ENCODE data around the gene DNHD1.

DNA sequence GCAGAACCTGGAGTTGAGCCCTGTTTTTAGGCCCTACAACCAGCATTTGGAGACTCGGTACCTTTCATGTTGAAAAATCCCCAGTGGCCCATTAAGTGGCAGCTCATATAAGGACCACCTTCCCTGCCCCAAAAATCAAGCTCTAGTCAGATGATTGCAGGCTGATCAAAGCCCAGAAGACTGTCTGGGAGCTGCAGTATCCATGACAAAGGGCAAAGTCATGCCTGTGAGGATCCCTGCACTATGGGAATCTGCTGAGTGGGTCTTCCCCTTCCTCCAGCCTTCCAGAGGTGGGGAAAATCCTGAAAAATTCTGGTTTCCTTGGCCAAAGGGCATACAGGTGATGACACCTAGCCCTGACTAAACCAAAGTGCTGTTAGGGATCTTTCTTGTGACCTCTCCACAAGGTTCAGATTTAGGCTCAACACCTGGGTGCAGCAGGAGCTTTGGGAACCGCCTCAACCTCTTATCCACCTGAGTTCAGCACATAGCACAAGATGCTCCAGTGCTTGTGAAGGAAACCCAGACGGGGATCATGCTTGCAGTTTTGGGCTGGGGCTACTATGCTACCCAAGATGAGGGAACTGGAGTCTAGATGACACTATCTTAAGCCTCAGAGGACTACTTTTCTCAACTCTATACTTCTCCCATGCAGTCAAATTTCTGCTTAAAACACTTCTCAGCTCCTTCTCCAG lies 22.1 kb upstream of the DNHD1 start:
- TF ChIP-seq MAFK (conservative IDR thresholded peaks at IDR 0.05 in 1 of 2, IDR thresholded peaks at IDR 0.05 in 1 of 2; ENCODE audit: low read length in 2 of 2) (no peak), CHD2 (IDR thresholded peaks at IDR 0.05; ENCODE audit: low read depth, low read length) (no peak), MAZ (IDR thresholded peaks at IDR 0.05; ENCODE audit: borderline replicate concordance, low read depth, low read length) (no peak), MAZ (CRISPR knock-in tag; IDR thresholded peaks at IDR 0.05; ENCODE audit: low read depth) (no peak), MXI1 (IDR thresholded peaks at IDR 0.05; ENCODE audit: borderline replicate concordance, low read depth, low read length) (no peak), ZNF607 (CRISPR knock-in tag; IDR thresholded peaks at IDR 0.05; ENCODE audit: borderline replicate concordance) (no peak), KDM4B (CRISPR knock-in tag; IDR thresholded peaks at IDR 0.05) (no peak), POLR2AphosphoS5 (IDR thresholded peaks at IDR 0.05; ENCODE audit: low read depth, low read length) (no peak), PHF20 (CRISPR knock-in tag; IDR thresholded peaks at IDR 0.05) (no peak)
- TF ChIP-seq, protein P1, sequence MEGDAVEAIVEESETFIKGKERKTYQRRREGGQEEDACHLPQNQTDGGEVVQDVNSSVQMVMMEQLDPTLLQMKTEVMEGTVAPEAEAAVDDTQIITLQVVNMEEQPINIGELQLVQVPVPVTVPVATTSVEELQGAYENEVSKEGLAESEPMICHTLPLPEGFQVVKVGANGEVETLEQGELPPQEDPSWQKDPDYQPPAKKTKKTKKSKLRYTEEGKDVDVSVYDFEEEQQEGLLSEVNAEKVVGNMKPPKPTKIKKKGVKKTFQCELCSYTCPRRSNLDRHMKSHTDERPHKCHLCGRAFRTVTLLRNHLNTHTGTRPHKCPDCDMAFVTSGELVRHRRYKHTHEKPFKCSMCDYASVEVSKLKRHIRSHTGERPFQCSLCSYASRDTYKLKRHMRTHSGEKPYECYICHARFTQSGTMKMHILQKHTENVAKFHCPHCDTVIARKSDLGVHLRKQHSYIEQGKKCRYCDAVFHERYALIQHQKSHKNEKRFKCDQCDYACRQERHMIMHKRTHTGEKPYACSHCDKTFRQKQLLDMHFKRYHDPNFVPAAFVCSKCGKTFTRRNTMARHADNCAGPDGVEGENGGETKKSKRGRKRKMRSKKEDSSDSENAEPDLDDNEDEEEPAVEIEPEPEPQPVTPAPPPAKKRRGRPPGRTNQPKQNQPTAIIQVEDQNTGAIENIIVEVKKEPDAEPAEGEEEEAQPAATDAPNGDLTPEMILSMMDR (CRISPR knock-in tag; IDR thresholded peaks at IDR 0.05) = no peak
- TF ChIP-seq, protein P2, sequence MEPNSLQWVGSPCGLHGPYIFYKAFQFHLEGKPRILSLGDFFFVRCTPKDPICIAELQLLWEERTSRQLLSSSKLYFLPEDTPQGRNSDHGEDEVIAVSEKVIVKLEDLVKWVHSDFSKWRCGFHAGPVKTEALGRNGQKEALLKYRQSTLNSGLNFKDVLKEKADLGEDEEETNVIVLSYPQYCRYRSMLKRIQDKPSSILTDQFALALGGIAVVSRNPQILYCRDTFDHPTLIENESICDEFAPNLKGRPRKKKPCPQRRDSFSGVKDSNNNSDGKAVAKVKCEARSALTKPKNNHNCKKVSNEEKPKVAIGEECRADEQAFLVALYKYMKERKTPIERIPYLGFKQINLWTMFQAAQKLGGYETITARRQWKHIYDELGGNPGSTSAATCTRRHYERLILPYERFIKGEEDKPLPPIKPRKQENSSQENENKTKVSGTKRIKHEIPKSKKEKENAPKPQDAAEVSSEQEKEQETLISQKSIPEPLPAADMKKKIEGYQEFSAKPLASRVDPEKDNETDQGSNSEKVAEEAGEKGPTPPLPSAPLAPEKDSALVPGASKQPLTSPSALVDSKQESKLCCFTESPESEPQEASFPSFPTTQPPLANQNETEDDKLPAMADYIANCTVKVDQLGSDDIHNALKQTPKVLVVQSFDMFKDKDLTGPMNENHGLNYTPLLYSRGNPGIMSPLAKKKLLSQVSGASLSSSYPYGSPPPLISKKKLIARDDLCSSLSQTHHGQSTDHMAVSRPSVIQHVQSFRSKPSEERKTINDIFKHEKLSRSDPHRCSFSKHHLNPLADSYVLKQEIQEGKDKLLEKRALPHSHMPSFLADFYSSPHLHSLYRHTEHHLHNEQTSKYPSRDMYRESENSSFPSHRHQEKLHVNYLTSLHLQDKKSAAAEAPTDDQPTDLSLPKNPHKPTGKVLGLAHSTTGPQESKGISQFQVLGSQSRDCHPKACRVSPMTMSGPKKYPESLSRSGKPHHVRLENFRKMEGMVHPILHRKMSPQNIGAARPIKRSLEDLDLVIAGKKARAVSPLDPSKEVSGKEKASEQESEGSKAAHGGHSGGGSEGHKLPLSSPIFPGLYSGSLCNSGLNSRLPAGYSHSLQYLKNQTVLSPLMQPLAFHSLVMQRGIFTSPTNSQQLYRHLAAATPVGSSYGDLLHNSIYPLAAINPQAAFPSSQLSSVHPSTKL (CRISPR knock-in tag; IDR thresholded peaks at IDR 0.05) = no peak

All from HepG2 (cell line).